GM23338 (cell line): ENCODE data around the gene POP4. TPM values are rescaled to one million over a fixed set of nuclear protein-coding genes. Genes with fewer than 3 reads are reported as not detected.

Experiments
- ATAC-seq: fragments of 200-7000 bp; cut with Tn5 transposase; 3 replicates; pipeline ENCODE4 v1.9.1; 2020
- DNase-seq: peaks from one replicate; pipeline ENCODE4 v3.0.0-alpha.2; 2015; ENCODE audit warnings: low spot score
- H2AFZ ChIP-seq: fragments of 200-600 bp; sonication (generic); 2 replicates; pipeline ENCODE4 v1.8.0; 2016; ENCODE audit warnings: antibody characterized with exemption, mild to moderate bottlenecking, moderate library complexity
- H3F3A ChIP-seq: fragments of 200-600 bp; sonication (generic); replicated peaks from 2 replicates; pipeline ENCODE4 v1.8.0; 2017; ENCODE audit warnings: antibody characterized with exemption, mixed run types, low read depth
- H3K27ac ChIP-seq: fragments of 200-600 bp; sonication (generic); 2 replicates; pipeline ENCODE4 v1.6.1; 2016; ENCODE audit warnings: low read depth
- H3K27me3 ChIP-seq: fragments of 200-600 bp; sonication (generic); 2 replicates; pipeline ENCODE4 v1.8.0; 2016; ENCODE audit warnings: mild to moderate bottlenecking, mixed run types, moderate library complexity; ENCODE audit not compliant: insufficient read depth
- H3K36me3 ChIP-seq: fragments of 200-600 bp; sonication (generic); 2 replicates; pipeline ENCODE4 v1.8.0; 2016; ENCODE audit warnings: mild to moderate bottlenecking; ENCODE audit not compliant: insufficient read depth
- H3K4me1 ChIP-seq: fragments of 200-600 bp; sonication (generic); 2 replicates; pipeline ENCODE4 v1.8.0; 2016; ENCODE audit warnings: mild to moderate bottlenecking, moderate library complexity; ENCODE audit not compliant: insufficient read depth
- H3K4me2 ChIP-seq: fragments of 200-600 bp; sonication (generic); 2 replicates; pipeline ENCODE4 v1.7.1; 2017; ENCODE audit warnings: mixed run types
- H3K4me3 ChIP-seq: fragments of 200-600 bp; sonication (generic); 2 replicates; pipeline ENCODE4 v1.6.1; 2016; ENCODE audit warnings: mixed run types
- H3K79me2 ChIP-seq: fragments of 200-600 bp; sonication (generic); replicated peaks from 2 replicates; pipeline ENCODE4 v1.8.0; 2017; ENCODE audit warnings: mild to moderate bottlenecking; ENCODE audit not compliant: insufficient read depth
- H3K9me2 ChIP-seq: fragments of 200-600 bp; sonication (generic); 2 replicates; pipeline ENCODE4 v1.8.0; 2017; ENCODE audit not compliant: insufficient read depth
- H4K20me1 ChIP-seq: fragments of 200-600 bp; sonication (generic); replicated peaks from 2 replicates; pipeline ENCODE4 v1.8.0; 2017; ENCODE audit warnings: mild to moderate bottlenecking; ENCODE audit not compliant: insufficient read depth
- H3K27ac Mint-ChIP-seq: 2 replicates; pipeline ENCODE4 v1.8.0; 2020; ENCODE audit warnings: inconsistent platforms, mild to moderate bottlenecking, moderate library complexity, mixed read lengths
- H3K27me3 Mint-ChIP-seq: 3 replicates; pipeline ENCODE4 v1.8.0; 2022; ENCODE audit warnings: low read depth, mild to moderate bottlenecking, moderate library complexity, mixed read lengths, inconsistent platforms; ENCODE audit not compliant: insufficient read depth, poor library complexity
- H3K36me3 Mint-ChIP-seq: 3 replicates; pipeline ENCODE4 v1.8.0; 2021; ENCODE audit warnings: low read depth, mild to moderate bottlenecking, inconsistent platforms, moderate library complexity, mixed read lengths
- H3K4me1 Mint-ChIP-seq: 3 replicates; pipeline ENCODE4 v1.8.0; 2020; ENCODE audit warnings: mild to moderate bottlenecking, inconsistent platforms, mixed read lengths
- H3K4me3 Mint-ChIP-seq: 3 replicates; pipeline ENCODE4 v1.8.0; 2021; ENCODE audit warnings: moderate library complexity, mild to moderate bottlenecking, inconsistent platforms, mixed read lengths
- H3K9me3 Mint-ChIP-seq: 3 replicates; pipeline ENCODE4 v1.8.0; 2020; ENCODE audit warnings: moderate library complexity, mild to moderate bottlenecking, inconsistent platforms, mixed read lengths
- CREB1 ChIP-seq: fragments of 250-450 bp; sonication (Bioruptor Pico); IDR thresholded peaks from 2 replicates; pipeline ENCODE4 v1.5.0; 2020; ENCODE audit warnings: low read depth, mild to moderate bottlenecking, moderate library complexity
- CTCF ChIP-seq, 2 experiments: fragments of 200-600 bp in 1 of 2; sonication (generic) in 1 of 2; conservative IDR thresholded peaks; 2 replicates each; pipeline versions ENCODE4 v1.5.1 to v1.6.1; 2016 to 2017; ENCODE audit warnings: antibody characterized with exemption in 2 of 2, low read depth in 2 of 2, mild to moderate bottlenecking in 2 of 2, moderate library complexity in 1 of 2
- ETS1 ChIP-seq: IDR thresholded peaks from 2 replicates; pipeline ENCODE4 v1.6.1; 2016; ENCODE audit warnings: antibody characterized with exemption
- EZH2 ChIP-seq: fragments of 200-600 bp; sonication (generic); IDR thresholded peaks from one replicate; pipeline ENCODE4 v1.8.0; 2017; ENCODE audit warnings: antibody characterized with exemption, mild to moderate bottlenecking, low read depth; ENCODE audit not compliant: unreplicated experiment
- EZH2phosphoT487 ChIP-seq: fragments of 200-600 bp; sonication (generic); IDR thresholded peaks from one replicate; pipeline ENCODE4 v1.8.1; 2018; ENCODE audit warnings: antibody characterized with exemption; ENCODE audit not compliant: unreplicated experiment
- JUNB ChIP-seq: IDR thresholded peaks from one replicate; pipeline ENCODE4 v1.6.1; 2016; ENCODE audit warnings: antibody characterized with exemption; ENCODE audit not compliant: unreplicated experiment
- NANOG ChIP-seq: IDR thresholded peaks from 2 replicates; pipeline ENCODE4 v1.6.1; 2016; ENCODE audit warnings: antibody characterized with exemption, borderline replicate concordance
- POLR2AphosphoS5 ChIP-seq: IDR thresholded peaks from 2 replicates; pipeline ENCODE4 v1.6.1; 2016; ENCODE audit warnings: antibody characterized with exemption, low read depth
- REST ChIP-seq: IDR thresholded peaks from one replicate; pipeline ENCODE4 v1.6.1; 2018; ENCODE audit warnings: antibody characterized with exemption; ENCODE audit not compliant: unreplicated experiment
- STAT1 ChIP-seq: IDR thresholded peaks from one replicate; pipeline ENCODE4 v1.6.1; 2016; ENCODE audit warnings: antibody characterized with exemption; ENCODE audit not compliant: unreplicated experiment
- ZNF462 ChIP-seq: fragments of 250-450 bp; sonication (Bioruptor Pico); IDR thresholded peaks from 2 replicates; pipeline ENCODE4 v1.5.0; 2020; ENCODE audit warnings: mild to moderate bottlenecking, moderate library complexity
- polyA plus RNA-seq: library from polyadenylated mRNA; unstranded; fragments of >200 nt; fragmentation: Nextera tagmentation; extraction: Ambion mirVana; gene quantifications from 2 replicates; pipeline ENCODE4 v1.2.1, GENCODE V29; 2016
- total RNA-seq: library from RNA; depleted of rRNA; stranded (reverse); fragments of >200 nt; shearing (Covaris generic); gene quantifications from 2 replicates; pipeline ENCODE4 v1.2.3, GENCODE V29; 2014

POP4 gene
- total and polyA plus RNA-seq, 2 experiments from 2014 or later = 37.2 to 58.3 TPM

- H3K27me3 ChIP-seq = no peaks in the 10 kb centered on the region
- H3K36me3 ChIP-seq = no peaks in the 10 kb centered on the region
- H3K27ac ChIP-seq = no peak overlapping the region
- no peaks in the 10 kb centered on the region for H3F3A ChIP-seq
- H3K4me1 ChIP-seq = peaks cover 11% of the 10 kb centered on the region; the same call in 1 of the 2 replicates
- H3K79me2 ChIP-seq = no peaks in the 10 kb centered on the region
- H2AFZ ChIP-seq = no peak overlapping the region
- Mint-ChIP-seq H3K27ac (no peak overlapping the region), H3K4me3 (no peak overlapping the region), H3K36me3 (no peaks in the 10 kb centered on the region), H3K4me1 (peaks cover 23% of the 10 kb centered on the region), H3K9me3 (peaks cover 4% of the 10 kb centered on the region), H3K27me3 (peaks cover 8% of the 10 kb centered on the region)
- no peaks in the 10 kb centered on the region for H4K20me1 ChIP-seq
- no peak for TF ChIP-seq REST
- TF ChIP-seq ZNF462 (CRISPR knock-in tag) = no peak
- no peak for TF ChIP-seq EZH2
- no peak for TF ChIP-seq JUNB
- TF ChIP-seq CTCF (conservative IDR thresholded peaks at IDR 0.05; ENCODE audit: low read depth in 2 of 2) = no peak
- TF ChIP-seq ETS1 = no peak
- no peak for TF ChIP-seq CREB1 (CRISPR knock-in tag)
- TF ChIP-seq EZH2phosphoT487 = no peak
- TF ChIP-seq NANOG = no peak
- no peak for TF ChIP-seq STAT1
- no peak for TF ChIP-seq POLR2AphosphoS5
- DNase-seq = no peak
- H3K9me2 ChIP-seq = no peaks in the 10 kb centered on the region
- H3K4me3 ChIP-seq = no peak overlapping the region
- no peak overlapping the region for H3K4me2 ChIP-seq
- no peak for ATAC-seq
These were observed 26.7 kb upstream of the POP4 start for GRCh38 chr19:29579308-29579910.
